H54 (cell line): ENCODE measurements around the gene CHMP1B.
"Not testable (repeated sequence)": the region's sequence is repeated elsewhere in the genome, so short reads cannot be mapped to it uniquely, and the experiment has no call there.

Experiments used
- DNase-seq: peaks from one replicate; pipeline ENCODE4 v3.0.0; 2011; ENCODE audit warnings: low spot score, mixed read lengths; ENCODE audit not compliant: insufficient read length
- FAIRE-seq: peaks from 3 replicates; lab custom pipeline; 2011; peaks lifted over from hg19 to GRCh38; lab: Jason Lieb, UNC
- POLR2A ChIP-seq: IDR thresholded peaks from 2 replicates; pipeline ENCODE4 v1.6.1; 2011; ENCODE audit warnings: low read depth, mild to moderate bottlenecking, low read length

The CHMP1B gene

DNA sequence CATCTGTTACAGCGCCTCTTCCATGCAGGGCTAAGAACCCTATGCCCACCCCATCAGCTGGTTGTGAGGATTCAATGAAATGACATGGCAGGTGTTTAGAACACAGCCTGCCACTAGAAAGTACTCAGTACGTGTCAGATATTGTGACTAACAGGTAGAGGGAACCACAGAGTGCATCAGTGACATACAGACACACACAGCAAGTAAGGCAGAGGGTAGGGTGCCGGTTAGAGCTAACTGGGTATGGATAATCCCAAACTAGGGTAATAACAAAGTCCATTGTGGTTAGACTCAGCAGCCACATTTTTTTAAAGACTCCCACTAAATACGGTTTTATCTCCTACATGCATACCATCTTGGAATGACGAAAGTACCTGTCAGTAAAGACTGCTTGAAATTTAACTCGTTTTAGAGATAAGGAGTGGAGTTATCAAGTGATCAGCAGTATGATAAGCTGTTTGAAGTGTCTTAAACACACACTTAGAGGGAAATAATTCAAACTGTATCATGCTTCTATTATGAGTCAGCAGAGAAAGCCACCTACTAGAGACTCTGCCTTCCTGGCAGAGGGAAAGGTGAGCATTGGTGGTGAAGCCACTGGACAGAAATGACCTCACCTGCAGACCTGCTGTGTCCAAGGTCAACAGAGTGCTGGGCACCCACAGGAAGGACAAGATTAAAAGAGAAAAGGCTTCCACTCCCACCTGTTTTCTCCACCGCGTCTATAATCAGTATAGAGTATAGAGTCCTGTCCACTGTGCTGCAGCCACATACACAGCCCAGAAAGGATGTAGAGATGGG lies 36.3 kb downstream of the CHMP1B start:
- TF ChIP-seq POLR2A: no peak
- DNase-seq (no peak), FAIRE-seq (no peak)

GRCh38 chr18:11888726-11889125 lies 37.5 kb downstream of the CHMP1B start:
- TF ChIP-seq POLR2A: no peak
- FAIRE-seq (no peak), DNase-seq (no peak)

- no peak for TF ChIP-seq POLR2A
- DNase-seq: no peak
- no peak for FAIRE-seq
These were observed 38.1 kb downstream of the CHMP1B start for GRCh38 chr18:11889284-11889683.

DNA sequence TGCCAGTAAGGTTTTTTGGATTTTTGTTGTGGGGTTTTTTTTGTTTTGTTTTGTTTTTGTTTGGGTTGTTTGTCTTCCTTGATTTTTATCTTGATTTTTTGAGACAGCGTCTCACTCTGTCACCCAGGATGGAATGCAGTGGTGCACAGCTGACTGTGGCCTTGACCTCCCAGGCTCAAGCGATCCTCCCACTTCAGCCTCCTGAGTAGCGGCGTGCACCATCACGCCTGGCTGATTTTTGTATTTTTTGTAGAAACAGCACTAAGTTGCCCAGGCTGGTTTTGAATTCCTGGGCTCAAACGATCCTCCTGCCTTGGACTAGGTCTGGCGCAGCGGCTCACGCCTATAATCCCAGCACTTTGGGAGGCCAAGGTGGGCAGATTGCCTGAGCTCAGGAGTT lies 40.5 kb downstream of the CHMP1B start:
- no peak for TF ChIP-seq POLR2A
- FAIRE-seq: no peak
- no peak for DNase-seq

- FAIRE-seq, DNase-seq: not testable (repeated sequence)
These were observed 41.2 kb downstream of the CHMP1B start for GRCh38 chr18:11892438-11892837.

GRCh38 chr18:11897781-11898180 lies 46.6 kb downstream of the CHMP1B start:
- DNase-seq: no peak
- FAIRE-seq: no peak
- no peak for TF ChIP-seq POLR2A

DNA sequence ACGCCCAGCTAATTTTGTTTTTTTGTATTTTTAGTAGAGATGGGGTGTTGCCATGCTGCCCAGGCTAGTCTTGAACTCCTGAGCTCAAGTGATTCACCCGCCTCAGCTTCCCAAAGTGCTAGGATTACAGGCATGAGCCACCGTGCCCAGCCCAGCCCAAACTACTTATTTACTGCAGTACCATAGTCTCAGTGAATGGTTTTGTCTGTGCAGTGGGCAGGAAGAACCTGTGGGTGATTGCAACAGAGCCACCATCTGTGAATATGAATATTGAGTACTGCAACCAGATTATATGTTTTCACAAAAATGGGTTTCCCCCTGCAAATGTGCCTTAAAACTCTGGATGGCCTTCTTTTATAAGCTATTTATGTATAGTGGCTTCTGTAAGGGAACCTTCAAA lies 47.9 kb downstream of the CHMP1B start:
- DNase-seq (no peak), FAIRE-seq (no peak)
- no peak for TF ChIP-seq POLR2A

- no peak for DNase-seq
- FAIRE-seq: no peak
- no peak for TF ChIP-seq POLR2A
These were observed 50.7 kb downstream of the CHMP1B start for GRCh38 chr18:11901826-11902438.

DNA sequence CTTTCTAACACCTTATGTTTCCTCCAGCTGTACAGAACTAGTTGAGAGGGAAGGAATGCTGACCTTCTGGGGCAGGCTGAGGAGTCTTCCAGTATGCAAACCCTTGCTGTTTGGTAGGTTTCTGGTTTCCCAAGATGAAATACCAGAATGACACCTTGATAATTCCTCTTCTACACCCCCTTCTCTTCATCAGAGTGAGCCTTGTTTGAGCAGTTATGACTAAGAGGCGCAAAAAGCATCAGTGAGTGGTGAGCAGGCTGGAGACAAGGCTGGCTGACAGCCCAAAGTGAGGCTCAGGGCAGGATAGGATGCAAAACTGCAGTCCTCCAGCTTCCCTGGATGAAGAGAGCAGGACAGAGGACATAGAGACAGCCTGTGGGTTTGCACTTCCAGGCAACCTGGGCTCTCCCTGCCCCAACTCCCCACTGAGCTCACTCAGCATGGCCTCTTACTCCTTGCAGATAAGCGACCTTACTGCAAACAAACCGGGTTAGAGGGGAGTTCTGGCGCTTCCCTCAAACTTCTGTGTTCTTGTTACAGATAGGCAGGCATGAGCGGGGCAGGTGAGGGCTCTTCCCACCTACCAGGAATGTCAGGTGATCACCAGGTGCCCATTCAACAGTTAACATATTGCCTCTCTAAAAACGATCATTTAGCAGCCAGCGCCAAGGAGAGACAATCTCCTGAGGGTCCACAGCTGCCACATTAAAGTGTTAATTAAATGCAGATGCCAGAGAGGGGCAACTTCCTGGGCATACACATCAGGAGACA lies 51.5 kb downstream of the CHMP1B start:
- DNase-seq: no peak
- TF ChIP-seq POLR2A: no peak
- no peak for FAIRE-seq
